ENCODE measurements around the gene SMIM9.

The SMIM9 gene

DNA sequence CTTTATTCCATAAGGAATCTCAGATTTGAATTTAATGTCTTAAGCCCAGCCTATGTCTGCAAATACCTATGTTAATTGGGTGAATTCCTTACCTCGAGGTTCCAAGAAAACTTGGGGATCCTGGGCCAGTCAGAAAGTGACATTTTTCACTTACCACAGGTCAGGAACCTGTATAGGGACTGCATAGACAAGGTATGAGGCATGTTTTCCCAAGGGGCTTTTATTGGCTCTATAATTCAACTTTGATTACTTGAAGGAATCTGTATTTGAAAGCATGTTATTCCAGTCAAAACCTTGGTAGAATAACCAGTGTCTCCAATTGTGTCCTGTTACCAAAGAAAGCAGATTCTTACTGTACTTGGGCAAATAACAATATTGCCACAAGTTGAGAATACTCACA is 20.7 kb downstream of the SMIM9 start:
- TF ChIP-seq, protein P1, sequence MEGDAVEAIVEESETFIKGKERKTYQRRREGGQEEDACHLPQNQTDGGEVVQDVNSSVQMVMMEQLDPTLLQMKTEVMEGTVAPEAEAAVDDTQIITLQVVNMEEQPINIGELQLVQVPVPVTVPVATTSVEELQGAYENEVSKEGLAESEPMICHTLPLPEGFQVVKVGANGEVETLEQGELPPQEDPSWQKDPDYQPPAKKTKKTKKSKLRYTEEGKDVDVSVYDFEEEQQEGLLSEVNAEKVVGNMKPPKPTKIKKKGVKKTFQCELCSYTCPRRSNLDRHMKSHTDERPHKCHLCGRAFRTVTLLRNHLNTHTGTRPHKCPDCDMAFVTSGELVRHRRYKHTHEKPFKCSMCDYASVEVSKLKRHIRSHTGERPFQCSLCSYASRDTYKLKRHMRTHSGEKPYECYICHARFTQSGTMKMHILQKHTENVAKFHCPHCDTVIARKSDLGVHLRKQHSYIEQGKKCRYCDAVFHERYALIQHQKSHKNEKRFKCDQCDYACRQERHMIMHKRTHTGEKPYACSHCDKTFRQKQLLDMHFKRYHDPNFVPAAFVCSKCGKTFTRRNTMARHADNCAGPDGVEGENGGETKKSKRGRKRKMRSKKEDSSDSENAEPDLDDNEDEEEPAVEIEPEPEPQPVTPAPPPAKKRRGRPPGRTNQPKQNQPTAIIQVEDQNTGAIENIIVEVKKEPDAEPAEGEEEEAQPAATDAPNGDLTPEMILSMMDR (IDR thresholded peaks at IDR 0.05; ENCODE audit: control extremely low read depth, extremely low read depth, low read depth, missing control alignments): no peak
- POLR2A ChIA-PET: no interaction called here
- no peak for DNase-seq (ENCODE audit: extremely low spot score)

DNA sequence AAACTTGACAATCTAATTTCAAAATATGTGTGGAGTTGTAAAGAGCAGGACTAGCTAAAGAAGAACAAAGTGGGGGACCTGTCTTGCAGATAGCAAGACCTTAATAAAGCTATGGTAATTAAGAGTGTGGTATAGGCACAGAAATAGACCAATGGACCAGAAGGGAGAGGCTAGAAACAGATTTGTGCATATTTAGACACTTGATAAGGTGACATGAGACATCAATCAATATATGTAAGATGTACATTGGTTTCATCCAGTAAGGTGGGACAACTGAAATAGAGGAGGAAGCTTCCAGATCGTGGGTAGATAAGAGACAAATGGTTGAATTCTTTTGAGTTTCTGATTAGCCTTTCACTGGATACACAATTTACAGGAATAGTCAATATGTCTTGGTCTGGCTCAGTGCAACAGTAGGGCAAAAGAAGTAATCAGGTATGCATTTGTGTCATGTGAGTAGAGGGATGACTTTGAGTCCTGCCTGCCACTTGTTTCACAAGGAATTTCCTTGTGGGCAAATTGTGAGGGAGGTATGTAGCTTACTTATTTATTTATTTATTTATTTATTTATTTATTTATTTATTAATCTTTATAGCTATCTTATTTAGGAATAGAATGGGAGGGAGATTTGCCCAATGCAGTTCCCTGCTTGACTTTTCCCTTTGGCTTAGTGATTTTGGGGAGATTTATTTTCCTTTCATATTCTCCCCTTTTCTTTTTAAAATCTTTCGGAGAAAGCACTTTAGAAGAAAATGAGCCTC is 21.9 kb downstream of the SMIM9 start:
- ChIA-PET POLR2A (no interaction called here), CTCF (interaction anchor here (1.4 kb wide), 1 partner anchor 59 kb away, joined by 3 read pairs; no protein-coding TSS in a partner anchor)
- TF ChIP-seq, protein P1 (IDR thresholded peaks at IDR 0.05; ENCODE audit: control extremely low read depth, extremely low read depth, low read depth, missing control alignments): no peak
- DNase-seq (ENCODE audit: extremely low spot score): no peak

More for the DNA sequence above, 20.7 kb downstream of the SMIM9 start:
- CTCF ChIA-PET: no interaction called here

DNA sequence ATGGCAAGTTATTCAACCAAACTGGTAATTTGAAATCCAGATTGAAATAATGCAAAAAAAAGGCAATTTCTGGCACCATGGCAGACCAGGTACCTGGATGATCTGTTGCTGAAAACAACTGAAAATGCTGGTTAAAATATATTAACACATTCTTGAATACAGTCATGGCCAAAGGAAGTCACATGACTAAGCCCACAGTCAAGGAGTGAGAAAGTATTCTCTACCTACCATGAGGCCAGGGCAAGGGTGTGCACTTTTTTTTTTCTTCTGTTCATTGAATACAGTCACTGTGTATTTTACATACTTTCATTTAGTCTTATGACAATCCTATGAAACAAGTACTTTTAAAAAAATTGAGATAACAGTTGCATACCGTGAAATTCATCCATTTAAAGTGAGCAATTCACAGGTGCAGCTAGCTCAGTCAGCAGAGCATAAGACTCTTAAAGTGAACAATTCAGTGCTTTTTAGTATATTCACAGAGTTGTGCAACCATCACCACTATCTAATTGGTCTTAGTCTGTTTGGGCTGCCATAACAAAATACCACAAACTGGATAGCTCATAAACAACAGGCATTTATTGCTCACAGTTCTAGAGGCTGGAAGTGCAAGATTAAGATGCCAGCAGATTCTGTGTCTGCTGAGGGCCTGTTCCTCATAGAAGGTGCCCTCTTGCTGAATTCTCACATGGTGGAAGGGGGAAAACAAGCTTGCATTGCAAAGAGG is 24.4 kb downstream of the SMIM9 start:
- POLR2A ChIA-PET: no interaction called here
- DNase-seq (ENCODE audit: extremely low spot score): no peak
- TF ChIP-seq, protein P1 (IDR thresholded peaks at IDR 0.05; ENCODE audit: control extremely low read depth, extremely low read depth, low read depth, missing control alignments): no peak
- CTCF ChIA-PET: no interaction called here

DNA sequence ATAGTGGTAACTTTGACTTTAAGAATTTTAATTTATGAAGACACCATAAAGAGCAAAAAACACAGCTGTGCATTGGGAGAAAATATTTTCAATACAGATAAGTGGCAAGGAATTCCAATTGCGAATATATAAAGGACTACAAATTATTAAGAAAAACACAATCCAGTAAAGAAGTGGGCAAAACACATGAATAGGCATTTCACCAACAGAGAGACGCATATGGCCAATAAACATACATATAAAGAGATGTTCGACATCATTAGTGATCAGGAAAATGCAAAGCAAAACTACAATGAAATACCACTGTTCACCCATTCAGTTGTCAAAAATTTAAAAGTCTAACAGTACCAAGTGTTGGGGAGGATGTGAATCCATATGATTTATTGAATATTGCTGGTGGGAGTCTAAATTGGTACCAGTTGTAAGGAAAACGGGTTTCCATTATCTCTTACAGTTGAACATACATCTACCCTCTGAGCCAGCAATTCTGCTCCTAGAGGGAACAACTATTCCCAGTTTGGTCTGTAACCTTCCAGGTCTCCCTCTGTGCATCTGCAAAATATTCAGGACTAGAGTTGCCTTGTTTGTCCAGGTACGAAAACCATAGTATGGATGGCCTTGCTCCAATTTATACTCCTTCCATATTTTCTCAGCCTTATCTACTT is 27.5 kb downstream of the SMIM9 start:
- TF ChIP-seq, protein P1 (IDR thresholded peaks at IDR 0.05; ENCODE audit: control extremely low read depth, extremely low read depth, low read depth, missing control alignments): no peak
- no peak for DNase-seq (ENCODE audit: extremely low spot score)
- ChIA-PET POLR2A (no interaction called here), CTCF (interaction anchor here (1.4 kb wide), 1 partner anchor 58 kb away, joined by 3 read pairs; no protein-coding TSS in a partner anchor)

DNA sequence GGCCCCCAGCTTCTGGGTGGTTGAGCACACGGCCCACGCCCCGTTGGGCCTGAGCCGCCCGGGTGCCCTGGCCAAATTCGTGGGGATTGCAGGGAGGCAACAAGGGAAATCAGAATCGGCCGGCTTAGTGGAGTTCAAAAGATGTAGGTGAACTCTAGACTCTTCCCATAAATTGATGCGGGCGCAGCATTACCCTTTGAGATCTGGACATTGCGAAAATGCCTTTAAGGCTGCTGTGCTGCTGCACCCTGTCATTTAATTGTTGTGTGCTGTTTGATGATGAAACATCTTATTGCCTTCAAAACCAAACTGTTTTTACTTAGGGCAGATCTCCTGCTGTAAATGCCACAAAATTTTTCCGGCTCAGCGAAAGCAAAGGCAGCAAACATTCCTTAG is 28.8 kb downstream of the SMIM9 start:
- TF ChIP-seq, protein P1 (IDR thresholded peaks at IDR 0.05; ENCODE audit: control extremely low read depth, extremely low read depth, low read depth, missing control alignments): no peak
- POLR2A ChIA-PET: interaction anchor here (0.6 to 0.8 kb wide), 2 partner anchors 18 to 43 kb away, joined by 3 read pairs; partner anchors contain the start of gene DKC1
- CTCF ChIA-PET: interaction anchor here (1.0 to 1.4 kb wide), 2 partner anchors 27 to 56 kb away, joined by 3 read pairs; no protein-coding TSS in a partner anchor
- DNase-seq (ENCODE audit: extremely low spot score): no peak

Data from GM10248 (cell line).